Activated T-cell treated with anti-CD3 and anti-CD28 coated beads, Interleukin-2, amount 50 U/mL, for 72 hours (primary cell): Measurements from ENCODE around the gene STX12. TPM values are rescaled to one million over a fixed set of nuclear protein-coding genes. Genes with fewer than 3 reads are reported as not detected.

ENCODE experiments used
- ATAC-seq, 2 donors: fragments of 150-1000 bp; cut with Tn5 transposase; replicated peaks in 1 of 2; 2 replicates each; pipeline ENCODE4 v1.10.0; 2021; ENCODE audit warnings: moderate library complexity in 2 of 2, mild to moderate bottlenecking in 1 of 2
- DNase-seq, 2 donors: peaks; one replicate each; pipeline ENCODE4 v3.0.0; 2021 to 2022; ENCODE audit warnings: mixed read lengths in 1 of 2
- H3K27ac Mint-ChIP-seq: one replicate; pipeline ENCODE4 v1.8.0; 2022; ENCODE audit warnings: mild to moderate bottlenecking, moderate library complexity, mixed read lengths
- H3K27me3 Mint-ChIP-seq: one replicate; pipeline ENCODE4 v1.8.0; 2022; ENCODE audit warnings: low read depth, mixed read lengths
- H3K36me3 Mint-ChIP-seq, 2 donors: one replicate each; pipeline ENCODE4 v1.8.0; 2022; ENCODE audit warnings: mixed read lengths in 2 of 2, mild to moderate bottlenecking in 1 of 2; ENCODE audit not compliant: insufficient read depth in 2 of 2
- H3K4me1 Mint-ChIP-seq: one replicate; pipeline ENCODE4 v1.8.0; 2022; ENCODE audit warnings: low read depth, mixed read lengths
- H3K4me3 Mint-ChIP-seq, 2 donors: one replicate each; pipeline ENCODE4 v1.8.0; 2022; ENCODE audit warnings: mild to moderate bottlenecking in 2 of 2, mixed read lengths in 2 of 2, moderate library complexity in 2 of 2
- H3K9me3 Mint-ChIP-seq, 2 donors: one replicate each; pipeline ENCODE4 v1.8.0; 2022; ENCODE audit warnings: mixed read lengths in 2 of 2
- total RNA-seq, 2 donors: library from RNA; stranded (reverse); gene quantifications; one replicate each; pipeline ENCODE4 v1.2.3, GENCODE V29; 2022

Gene STX12
- 10 to 100 TPM; 24.7 to 25.0 TPM for total RNA-seq

DNA sequence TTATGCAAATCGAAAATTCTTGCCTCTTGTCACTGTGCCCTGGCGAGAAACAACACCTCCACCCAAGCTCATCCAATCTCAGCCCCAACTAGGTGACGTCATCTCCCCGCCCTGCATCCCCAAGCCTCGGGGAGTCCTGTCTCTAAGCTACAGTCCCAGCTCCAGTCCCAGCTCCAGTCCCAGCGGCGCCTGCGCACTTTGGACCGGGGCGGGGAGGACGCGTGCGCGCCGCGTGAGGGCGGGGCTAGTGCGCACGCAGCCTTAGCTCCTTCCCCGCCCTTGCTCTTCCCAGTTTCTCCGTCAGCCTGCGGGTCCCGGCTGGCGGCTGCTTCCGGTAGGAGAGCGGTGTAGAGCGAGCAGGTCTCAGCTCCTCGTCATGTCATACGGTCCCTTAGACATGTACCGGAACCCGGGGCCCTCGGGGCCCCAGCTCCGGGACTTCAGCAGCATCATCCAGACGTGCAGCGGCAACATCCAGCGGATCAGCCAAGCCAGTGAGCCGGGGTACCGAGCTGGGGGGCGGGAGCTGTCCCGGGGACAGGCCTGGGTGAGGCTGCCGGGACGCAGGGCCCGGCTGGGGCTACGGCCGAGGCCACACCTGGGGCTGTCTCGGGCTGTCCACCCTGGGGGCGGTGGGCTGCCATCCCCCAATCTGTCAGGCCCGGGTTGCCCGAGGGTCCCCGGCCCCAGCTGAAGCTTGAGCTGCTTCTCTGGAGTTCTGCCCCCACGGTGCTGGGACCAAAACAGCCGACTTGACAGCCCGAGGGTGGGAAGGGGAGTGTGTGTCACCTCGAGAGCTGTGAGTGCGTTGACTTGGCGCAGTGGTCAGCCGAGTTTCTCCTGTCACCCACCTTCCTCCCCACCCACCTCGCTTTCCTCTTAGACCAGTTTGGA, at the start of gene STX12:
TSS of gene STX12 (plus strand) at position 288 of the 894 bp plus-strand sequence. CDS start at position 377, 89 bp downstream.
- H3K27me3 Mint-ChIP-seq, result no peaks in the 10 kb centered on the region
- peak; percentile 99 for DNase-seq
- ATAC-seq, result peak; percentile 96 to 97
- peaks cover 2 to 3% of the 10 kb centered on the region in 2 donors for H3K36me3 Mint-ChIP-seq
- peaks cover 23% of the 10 kb centered on the region for H3K4me1 Mint-ChIP-seq
- H3K27ac Mint-ChIP-seq, result peak within 1 kb of the TSS; percentile 97
- peak within 1 kb of the TSS; percentile 89 to 95 for H3K4me3 Mint-ChIP-seq
- no peaks in the 10 kb centered on the region for H3K9me3 Mint-ChIP-seq

DNA sequence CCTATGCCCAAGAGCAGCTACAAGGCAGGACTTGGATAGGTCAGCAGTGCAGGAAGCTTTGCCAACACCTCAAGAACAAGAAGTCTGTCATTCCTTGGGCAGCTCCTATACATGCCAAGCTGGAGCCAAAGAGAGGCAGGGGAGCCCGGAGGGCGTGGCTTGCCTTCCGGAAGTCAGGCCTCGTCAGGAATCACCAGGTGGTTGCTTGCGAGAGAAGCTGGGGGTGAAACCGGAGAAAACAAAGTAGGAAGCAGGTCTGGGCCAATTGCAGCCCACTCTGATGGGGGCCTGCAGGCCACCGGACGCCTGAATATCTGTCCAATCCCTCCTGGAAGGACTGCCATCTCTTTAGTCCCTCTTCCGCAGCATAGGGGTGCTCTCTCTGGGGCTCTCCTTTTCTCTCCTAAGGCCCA, 48.1 kb upstream of the STX12 start:
- Mint-ChIP-seq H3K27ac (peak overlapping the region; percentile 96), H3K4me1 (peaks cover 25% of the 10 kb centered on the region), H3K4me3 (peak overlapping the region; percentile 90 to 97), H3K9me3 (no peaks in the 10 kb centered on the region), H3K27me3 (peaks cover 6% of the 10 kb centered on the region), H3K36me3 (peaks cover 0 to 1% of the 10 kb centered on the region in 2 donors)
- ATAC-seq (no peak), DNase-seq (no peak)

DNA sequence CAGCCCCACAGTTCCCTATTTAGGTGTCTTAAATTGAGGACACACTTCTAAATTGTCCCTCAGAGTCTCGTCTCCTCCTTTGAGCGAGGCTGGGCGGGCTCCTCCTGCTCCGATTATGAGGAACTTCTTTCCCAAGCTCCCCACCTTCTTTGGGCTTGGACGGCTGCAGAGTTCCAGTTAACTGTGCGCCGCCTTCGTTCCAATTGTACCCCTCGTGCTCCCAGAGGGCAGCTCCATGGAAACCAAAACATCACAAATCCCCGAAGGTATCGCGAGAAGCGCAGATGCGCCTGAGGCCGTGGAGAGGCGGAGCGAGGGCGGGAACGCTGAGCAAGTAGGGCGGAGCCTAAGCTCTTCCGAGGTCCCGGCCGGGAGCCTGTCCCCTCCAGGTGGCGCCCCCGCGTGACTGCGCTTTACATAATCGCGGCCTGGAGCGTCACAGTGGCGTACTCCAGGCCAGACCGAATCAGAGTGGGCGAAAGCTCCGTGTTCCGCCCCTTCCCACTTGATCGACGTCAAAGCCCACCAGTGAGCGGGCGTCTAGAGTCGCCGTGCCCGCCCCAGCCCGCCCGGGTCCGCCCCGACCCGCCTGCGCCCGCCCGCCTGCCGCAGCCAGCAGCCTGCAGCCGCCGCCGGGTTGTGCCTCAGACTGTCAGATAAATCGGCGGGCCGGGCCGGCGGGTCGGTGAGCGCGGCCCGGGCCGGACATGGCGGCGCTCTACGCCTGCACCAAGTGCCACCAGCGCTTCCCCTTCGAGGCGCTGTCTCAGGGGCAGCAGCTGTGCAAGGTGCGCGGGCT, 47.4 kb upstream of the STX12 start, which contains the start of gene FAM76A:
TSS of gene FAM76A (plus strand) at position 588 of the 799 bp plus-strand sequence. CDS start at position 708, 120 bp downstream.
- H3K9me3 Mint-ChIP-seq, result no peaks in the 10 kb centered on the region
- peak; percentile 99 for DNase-seq
- peaks cover under 1% of the 10 kb centered on the region for H3K27me3 Mint-ChIP-seq
- H3K4me1 Mint-ChIP-seq, result peaks cover 29% of the 10 kb centered on the region
- peak within 1 kb of the TSS; percentile 96 for H3K27ac Mint-ChIP-seq
- peak; percentile 95 to 96 for ATAC-seq
- peak within 1 kb of the TSS; percentile 90 to 97 for H3K4me3 Mint-ChIP-seq
- H3K36me3 Mint-ChIP-seq, result peaks cover 0 to 4% of the 10 kb centered on the region in 2 donors

DNA sequence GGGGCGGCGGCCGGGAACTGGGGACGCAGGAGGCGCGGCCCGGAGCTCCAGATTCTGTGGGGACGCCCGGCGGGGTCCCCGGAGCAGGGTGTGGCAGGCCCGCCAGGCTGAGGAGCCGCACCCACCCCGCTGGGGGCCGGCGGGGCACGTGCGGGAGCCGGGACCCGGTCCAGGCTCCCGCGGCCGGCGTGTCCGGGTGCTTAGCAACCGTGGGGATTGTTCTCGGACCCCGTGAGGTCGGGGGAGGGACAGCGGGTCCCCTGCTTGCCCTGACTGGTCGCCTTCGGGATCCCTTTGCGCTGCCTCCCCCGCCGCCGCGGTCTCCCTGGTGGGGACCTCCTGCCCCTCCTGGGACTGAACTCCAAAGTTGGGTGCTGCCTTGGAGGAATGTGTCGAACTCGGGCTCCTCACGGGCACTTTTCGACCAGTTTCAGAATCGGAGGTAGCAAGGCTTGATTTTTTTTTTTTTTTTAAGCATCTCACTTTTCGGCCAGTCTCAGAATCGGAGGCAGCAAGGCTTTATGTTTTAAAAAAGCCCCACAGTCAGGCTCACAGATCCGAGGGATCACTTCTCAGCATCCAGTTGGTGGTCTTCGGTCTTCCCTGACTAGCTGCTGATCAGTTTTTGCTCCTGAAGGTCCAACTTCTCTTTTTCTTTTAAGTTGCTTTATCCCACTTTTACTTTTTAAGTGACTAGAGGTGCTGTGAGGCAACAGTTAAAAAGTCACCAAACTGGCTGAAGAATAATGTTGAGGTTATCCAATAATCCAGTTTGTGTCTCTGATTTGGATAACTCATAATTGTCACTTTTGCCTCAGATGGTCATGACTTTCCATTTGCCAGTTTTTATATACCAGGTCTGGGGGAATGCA, 46.6 kb upstream of the STX12 start:
- H3K4me3 Mint-ChIP-seq, result peak overlapping the region; percentile 82 to 94
- peak overlapping the region; percentile 57 for H3K27ac Mint-ChIP-seq
- no peaks in the 10 kb centered on the region for H3K9me3 Mint-ChIP-seq
- H3K4me1 Mint-ChIP-seq, result peaks cover 29% of the 10 kb centered on the region
- H3K36me3 Mint-ChIP-seq, result peaks cover 3 to 6% of the 10 kb centered on the region in 2 donors
- no peaks in the 10 kb centered on the region for H3K27me3 Mint-ChIP-seq
- peak; percentile 58 to 67 for DNase-seq
- ATAC-seq, result peak; percentile 13 to 18

DNA sequence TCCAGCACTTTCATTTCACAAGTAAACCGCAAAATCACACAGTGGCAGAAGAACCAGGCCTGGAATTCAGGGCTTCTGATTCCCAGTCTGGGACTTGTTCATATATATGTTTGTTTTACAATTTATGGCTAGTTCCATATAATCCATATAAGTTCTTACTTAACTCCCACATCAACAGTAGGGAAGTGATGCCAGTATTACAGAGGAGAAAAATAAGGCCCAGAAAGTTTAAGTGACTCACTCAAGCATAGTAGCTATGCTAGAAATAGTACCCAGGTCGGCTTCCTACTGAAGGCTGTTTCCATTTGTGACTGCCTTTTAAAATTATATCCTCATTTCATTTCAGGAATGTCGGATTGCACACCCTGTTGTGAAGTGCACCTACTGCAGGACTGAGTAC, 45.9 kb upstream of the STX12 start:
- Mint-ChIP-seq H3K4me1 (peaks cover 29% of the 10 kb centered on the region), H3K27ac (no peak overlapping the region), H3K27me3 (no peaks in the 10 kb centered on the region), H3K9me3 (no peaks in the 10 kb centered on the region), H3K36me3 (peaks cover 3 to 6% of the 10 kb centered on the region in 2 donors), H3K4me3 (peak overlapping the region; percentile 82 to 94)
- DNase-seq, result no peak
- no peak for ATAC-seq

DNA sequence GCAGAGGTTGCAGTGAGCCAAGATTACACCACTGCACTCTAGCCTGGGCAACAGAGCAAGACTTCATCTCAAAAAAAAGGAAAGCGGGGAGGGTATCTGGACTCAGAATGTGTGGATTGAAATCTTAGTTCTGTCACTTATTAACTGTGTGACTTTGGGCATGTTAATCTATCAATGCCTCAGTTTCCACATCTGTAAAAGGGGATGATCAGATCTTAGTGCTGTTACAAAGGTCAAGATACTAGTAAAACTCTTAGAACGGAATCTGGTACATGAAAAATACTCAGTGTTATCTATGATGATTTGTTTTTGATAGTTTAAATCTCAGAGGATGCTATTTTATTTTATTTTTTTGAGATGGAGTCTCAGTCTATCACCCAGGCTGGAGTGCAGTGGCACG, 36.8 kb upstream of the STX12 start:
- no peaks in the 10 kb centered on the region for H3K9me3 Mint-ChIP-seq
- no peak for DNase-seq
- no peak overlapping the region for H3K4me3 Mint-ChIP-seq
- no peak overlapping the region for H3K27ac Mint-ChIP-seq
- H3K36me3 Mint-ChIP-seq, result peaks cover 2 to 11% of the 10 kb centered on the region in 2 donors
- no peaks in the 10 kb centered on the region for H3K4me1 Mint-ChIP-seq
- no peaks in the 10 kb centered on the region for H3K27me3 Mint-ChIP-seq
- no peak for ATAC-seq

DNA sequence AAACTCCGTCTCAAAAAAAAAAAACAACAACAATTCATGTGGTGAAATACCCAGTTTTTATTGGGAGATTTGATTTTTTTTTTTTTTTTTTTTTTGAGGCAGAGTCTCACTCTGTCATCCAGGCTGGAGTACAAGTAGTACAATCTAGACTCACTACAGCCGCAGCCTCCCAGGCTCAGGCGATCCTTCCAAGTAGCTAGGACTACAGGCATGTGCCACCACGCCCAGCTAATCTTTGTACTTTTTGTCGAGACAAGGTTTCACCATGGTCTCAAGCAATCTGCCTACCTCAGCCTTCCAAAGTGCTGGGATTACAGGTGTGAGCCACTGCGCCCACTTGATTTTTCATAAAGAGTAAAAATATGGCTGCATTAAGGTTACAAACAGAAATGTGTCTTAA, 31.9 kb upstream of the STX12 start:
- Mint-ChIP-seq H3K36me3 (peaks cover 2 to 12% of the 10 kb centered on the region in 2 donors), H3K27me3 (no peaks in the 10 kb centered on the region)

DNA sequence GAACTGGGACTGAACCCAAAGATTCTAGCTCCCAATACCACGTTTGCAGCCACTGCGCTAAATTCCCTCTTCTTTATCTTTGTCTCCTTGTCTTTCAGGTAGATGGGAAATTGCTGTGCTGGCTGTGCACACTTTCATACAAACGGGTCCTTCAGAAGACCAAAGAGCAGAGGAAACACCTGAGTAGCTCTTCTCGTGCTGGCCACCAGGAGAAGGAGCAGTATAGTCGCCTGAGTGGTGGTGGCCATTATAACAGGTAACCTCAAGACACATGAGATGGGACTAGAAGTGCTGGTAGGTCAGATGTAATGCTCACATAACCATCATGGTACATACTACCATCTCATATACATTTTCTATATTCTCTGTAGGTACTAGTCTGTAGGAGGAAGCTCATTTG, 28.5 kb upstream of the STX12 start:
- Mint-ChIP-seq H3K4me3 (no peak overlapping the region), H3K27ac (no peak overlapping the region), H3K4me1 (no peaks in the 10 kb centered on the region), H3K36me3 (peaks cover 0 to 8% of the 10 kb centered on the region in 2 donors), H3K9me3 (no peaks in the 10 kb centered on the region), H3K27me3 (no peaks in the 10 kb centered on the region)
- no peak for ATAC-seq
- DNase-seq, result no peak

More for the DNA sequence above, 31.9 kb upstream of the STX12 start:
- Mint-ChIP-seq H3K9me3 (no peaks in the 10 kb centered on the region), H3K4me3 (no peak overlapping the region), H3K4me1 (no peaks in the 10 kb centered on the region), H3K27ac (no peak overlapping the region)
- DNase-seq (no peak), ATAC-seq (no peak)

DNA sequence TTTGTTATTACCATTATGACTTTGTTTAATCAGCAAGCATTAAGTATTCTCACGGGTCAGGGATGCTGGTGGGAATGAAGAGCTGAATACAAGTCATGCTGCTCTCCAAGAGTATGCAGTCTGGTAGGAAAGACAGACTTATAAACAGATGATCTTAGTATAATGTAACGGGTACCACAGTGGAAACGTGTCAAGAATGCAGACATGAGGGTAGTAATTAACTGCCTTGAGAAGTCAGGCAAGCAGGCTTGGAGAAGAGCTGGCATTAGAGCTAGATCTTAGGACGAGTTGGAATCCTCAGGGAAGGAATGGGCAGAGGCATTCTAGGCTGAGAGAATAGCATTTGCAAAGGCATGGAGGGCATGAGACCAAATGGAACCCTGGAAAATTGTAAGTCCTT, 27.6 kb upstream of the STX12 start:
- no peak overlapping the region for H3K27ac Mint-ChIP-seq
- H3K9me3 Mint-ChIP-seq, result no peaks in the 10 kb centered on the region
- H3K36me3 Mint-ChIP-seq, result peaks cover 0 to 8% of the 10 kb centered on the region in 2 donors
- ATAC-seq, result no peak
- H3K4me1 Mint-ChIP-seq, result no peaks in the 10 kb centered on the region
- no peak for DNase-seq
- no peaks in the 10 kb centered on the region for H3K27me3 Mint-ChIP-seq
- no peak overlapping the region for H3K4me3 Mint-ChIP-seq

DNA sequence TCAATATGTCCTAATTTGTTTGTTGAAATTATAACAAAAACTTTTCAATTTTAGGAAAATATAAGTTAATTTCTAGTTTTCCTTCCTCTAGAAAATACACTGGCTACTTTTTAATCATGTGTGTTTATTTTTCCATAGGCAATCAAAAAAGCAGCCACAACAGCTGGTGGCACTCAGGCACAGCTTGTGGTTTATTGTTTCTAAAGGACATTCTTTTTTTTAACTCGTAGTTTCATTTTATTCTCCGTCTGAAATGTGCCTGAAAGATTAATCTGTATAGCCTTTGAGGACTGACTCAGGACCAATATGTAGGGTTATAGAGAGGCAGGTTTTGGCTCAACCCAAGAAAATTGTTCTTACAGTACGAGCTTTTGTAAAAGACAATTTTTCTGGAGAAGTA, 20.7 kb upstream of the STX12 start:
- Mint-ChIP-seq H3K27ac (no peak overlapping the region), H3K36me3 (peaks cover 0 to 11% of the 10 kb centered on the region in 2 donors)

DNA sequence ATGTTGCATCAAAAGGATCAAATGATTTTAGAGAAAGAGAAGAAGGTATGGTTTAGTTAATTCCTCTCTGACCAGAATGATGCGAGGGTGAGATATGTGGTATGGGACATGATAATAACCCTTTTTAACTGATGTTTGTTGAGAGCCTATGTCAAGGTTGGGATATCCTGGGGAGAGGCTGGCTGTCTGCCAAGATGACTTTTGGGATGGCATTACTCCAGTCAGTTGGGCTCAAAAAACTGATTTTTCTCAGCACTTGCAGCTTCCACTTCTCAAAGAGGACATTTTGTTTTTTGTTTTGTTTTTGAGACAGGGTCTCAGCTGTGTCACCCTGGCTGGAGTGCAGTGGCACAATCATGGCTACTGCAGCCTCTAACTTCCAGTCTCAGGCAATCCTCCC, 17.7 kb upstream of the STX12 start:
- Mint-ChIP-seq H3K4me1 (no peaks in the 10 kb centered on the region), H3K4me3 (no peak overlapping the region), H3K27me3 (no peaks in the 10 kb centered on the region), H3K27ac (peak overlapping the region; percentile 79), H3K9me3 (no peaks in the 10 kb centered on the region), H3K36me3 (peaks cover 0 to 8% of the 10 kb centered on the region in 2 donors)
- ATAC-seq, result no peak
- DNase-seq, result no peak

More for the DNA sequence above, 20.7 kb upstream of the STX12 start:
- ATAC-seq (no peak), DNase-seq (no peak)
- no peaks in the 10 kb centered on the region for H3K9me3 Mint-ChIP-seq
- H3K27me3 Mint-ChIP-seq, result no peaks in the 10 kb centered on the region
- H3K4me3 Mint-ChIP-seq, result no peak overlapping the region
- no peaks in the 10 kb centered on the region for H3K4me1 Mint-ChIP-seq

DNA sequence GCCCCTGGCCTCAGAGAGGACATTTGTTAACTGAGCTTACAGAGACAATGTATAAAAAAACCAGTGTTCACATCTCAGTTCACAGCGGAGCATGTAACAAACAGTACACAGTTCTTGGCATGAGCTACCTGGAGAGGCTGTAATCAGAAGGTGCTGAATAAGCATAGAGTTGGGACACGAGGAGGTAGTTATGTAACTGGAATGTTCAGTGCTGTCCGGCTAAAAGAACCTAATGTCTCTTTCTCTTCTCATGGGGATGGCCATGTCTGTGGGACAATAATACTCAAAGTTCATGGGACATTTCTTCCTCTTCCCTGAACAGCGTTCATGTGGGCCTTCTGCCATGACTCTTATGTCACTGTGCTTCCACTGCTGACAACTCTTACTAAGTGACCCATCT, 17.2 kb upstream of the STX12 start:
- Mint-ChIP-seq H3K4me3 (no peak overlapping the region), H3K27me3 (no peaks in the 10 kb centered on the region), H3K27ac (no peak overlapping the region), H3K36me3 (peaks cover 0 to 8% of the 10 kb centered on the region in 2 donors), H3K4me1 (no peaks in the 10 kb centered on the region), H3K9me3 (no peaks in the 10 kb centered on the region)
- DNase-seq (no peak), ATAC-seq (no peak)
